T-helper 2 cell treated with Interferon-gamma antibody and Interleukin-4, amounts not matched to agents 5 μg/mL and 100 μg/mL, for 36 hours (primary cell): ENCODE results near the gene TACC3.

Experiments
- DNase-seq: peaks from one replicate; pipeline ENCODE4 v3.0.0; 2021; ENCODE audit warnings: low spot score
- H3K27ac Mint-ChIP-seq: one replicate; pipeline ENCODE4 v1.8.0; 2021; ENCODE audit warnings: mild to moderate bottlenecking, mixed read lengths
- H3K27me3 Mint-ChIP-seq: one replicate; pipeline ENCODE4 v1.8.0; 2021; ENCODE audit warnings: low read depth, mixed read lengths
- H3K36me3 Mint-ChIP-seq: one replicate; pipeline ENCODE4 v1.8.0; 2021; ENCODE audit warnings: low read depth, mixed read lengths
- H3K4me1 Mint-ChIP-seq: one replicate; pipeline ENCODE4 v1.8.0; 2021; ENCODE audit warnings: low read depth, mixed read lengths
- H3K4me3 Mint-ChIP-seq: one replicate; pipeline ENCODE4 v1.8.0; 2022; ENCODE audit warnings: mild to moderate bottlenecking, moderate library complexity, mixed read lengths
- H3K9me3 Mint-ChIP-seq: one replicate; pipeline ENCODE4 v1.8.0; 2021; ENCODE audit warnings: mixed read lengths

TACC3 gene

GRCh38 chr4:1770791-1771231 lies 49.5 kb downstream of the TACC3 start:
- peaks cover 3% of the 10 kb centered on the region for H3K27me3 Mint-ChIP-seq
- H3K36me3 Mint-ChIP-seq = no peaks in the 10 kb centered on the region
- H3K4me1 Mint-ChIP-seq = peaks cover 3% of the 10 kb centered on the region
- no peak for DNase-seq
- no peak overlapping the region for H3K27ac Mint-ChIP-seq
- no peak overlapping the region for H3K4me3 Mint-ChIP-seq
- H3K9me3 Mint-ChIP-seq = no peaks in the 10 kb centered on the region

DNA sequence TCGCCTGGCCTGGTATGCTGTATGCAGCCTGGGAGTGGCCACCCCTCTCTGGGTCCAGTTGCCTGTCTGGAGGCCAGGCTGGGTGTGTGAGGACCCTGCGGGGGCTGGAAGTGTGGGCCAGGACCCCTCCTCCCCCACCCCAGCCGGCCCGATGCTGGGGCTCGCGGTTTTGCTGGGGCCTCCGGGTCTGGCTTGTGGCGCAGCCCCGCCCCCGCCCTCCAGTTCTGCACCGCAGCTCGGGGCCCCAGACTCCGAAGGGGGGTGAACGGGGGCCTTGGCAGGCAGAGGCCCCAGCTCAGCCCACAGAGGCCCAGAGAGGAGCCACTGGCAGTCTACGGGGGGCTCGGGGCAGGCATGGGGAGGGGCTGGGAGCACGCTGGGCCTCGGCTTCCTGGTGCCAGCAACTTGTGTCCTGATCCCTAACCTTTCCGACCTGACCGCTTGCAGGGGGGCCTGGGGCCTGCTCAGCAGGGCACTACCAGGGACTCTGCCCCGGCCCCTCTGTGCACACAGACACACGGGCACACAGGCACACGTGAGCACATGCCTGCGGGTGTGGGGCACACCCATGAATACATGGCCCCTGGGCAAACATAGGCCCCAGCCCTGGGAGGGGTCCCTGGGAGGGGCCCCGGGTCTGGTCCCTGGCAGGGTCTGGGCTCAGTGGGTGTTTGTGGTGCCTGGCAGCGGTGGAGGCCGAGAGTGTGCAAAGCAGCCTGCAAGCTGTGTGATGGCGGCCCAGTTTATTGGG lies 50.4 kb downstream of the TACC3 start:
- no peaks in the 10 kb centered on the region for H3K36me3 Mint-ChIP-seq
- H3K9me3 Mint-ChIP-seq = no peaks in the 10 kb centered on the region
- no peak overlapping the region for H3K27ac Mint-ChIP-seq
- peaks cover 3% of the 10 kb centered on the region for H3K27me3 Mint-ChIP-seq
- no peak for DNase-seq
- H3K4me3 Mint-ChIP-seq = no peak overlapping the region
- peaks cover 3% of the 10 kb centered on the region for H3K4me1 Mint-ChIP-seq

- Mint-ChIP-seq H3K4me1 (peaks cover 3% of the 10 kb centered on the region), H3K27ac (no peak overlapping the region), H3K27me3 (peaks cover 3% of the 10 kb centered on the region), H3K4me3 (no peak overlapping the region), H3K36me3 (no peaks in the 10 kb centered on the region), H3K9me3 (no peaks in the 10 kb centered on the region)
- no peak for DNase-seq
Measured at GRCh38 chr4:1772853-1773538, 51.7 kb downstream of the TACC3 start.

GRCh38 chr4:1773754-1774153 lies 52.4 kb downstream of the TACC3 start:
- peaks cover 2% of the 10 kb centered on the region for H3K4me1 Mint-ChIP-seq

GRCh38 chr4:1775731-1776500 lies 54.6 kb downstream of the TACC3 start:
- no peaks in the 10 kb centered on the region for H3K36me3 Mint-ChIP-seq
- no peak overlapping the region for H3K27ac Mint-ChIP-seq
- H3K4me3 Mint-ChIP-seq = no peak overlapping the region
- no peaks in the 10 kb centered on the region for H3K9me3 Mint-ChIP-seq
- DNase-seq = no peak
- peaks cover 2% of the 10 kb centered on the region for H3K4me1 Mint-ChIP-seq
- H3K27me3 Mint-ChIP-seq = no peaks in the 10 kb centered on the region

More at GRCh38 chr4:1773754-1774153, 52.4 kb downstream of the TACC3 start:
- Mint-ChIP-seq H3K27ac (no peak overlapping the region), H3K4me3 (no peak overlapping the region), H3K36me3 (no peaks in the 10 kb centered on the region), H3K27me3 (no peaks in the 10 kb centered on the region), H3K9me3 (no peaks in the 10 kb centered on the region)
- no peak for DNase-seq

DNA sequence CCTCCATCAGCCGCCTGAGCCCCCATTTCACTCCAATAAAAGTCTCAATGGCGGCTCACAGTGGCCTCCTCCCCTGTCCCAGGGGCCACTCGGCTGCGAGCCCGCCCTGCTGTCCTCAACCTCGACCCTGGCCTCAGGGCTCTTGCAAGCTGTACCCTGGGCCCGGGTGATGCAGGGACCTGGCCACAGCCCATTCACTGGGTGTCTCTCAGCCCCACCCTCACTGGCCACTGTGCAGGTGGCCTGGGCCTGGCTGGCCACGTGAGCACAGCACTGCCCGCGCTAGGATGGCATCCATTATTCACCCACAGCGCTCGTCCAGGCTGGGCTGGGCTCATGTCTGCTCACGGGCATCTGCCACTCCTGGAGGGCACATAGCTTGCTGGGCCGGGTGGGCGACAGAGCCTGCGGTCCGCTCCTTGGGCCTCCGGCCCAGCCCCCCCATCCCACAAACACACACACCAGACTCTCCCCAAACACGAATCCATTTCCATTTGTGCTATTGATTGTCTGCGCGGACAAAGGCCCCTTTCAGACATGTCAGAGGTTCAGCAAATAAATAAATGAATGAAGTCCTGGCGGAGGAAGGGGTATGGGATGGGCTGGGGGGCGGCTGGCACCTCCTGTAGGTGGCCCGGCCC lies 55.3 kb downstream of the TACC3 start:
- H3K4me1 Mint-ChIP-seq = peaks cover 2% of the 10 kb centered on the region
- no peaks in the 10 kb centered on the region for H3K36me3 Mint-ChIP-seq
- no peaks in the 10 kb centered on the region for H3K9me3 Mint-ChIP-seq
- H3K4me3 Mint-ChIP-seq = no peak overlapping the region
- no peak for DNase-seq
- H3K27ac Mint-ChIP-seq = no peak overlapping the region
- no peaks in the 10 kb centered on the region for H3K27me3 Mint-ChIP-seq

- Mint-ChIP-seq H3K27me3 (no peaks in the 10 kb centered on the region), H3K9me3 (no peaks in the 10 kb centered on the region), H3K4me1 (no peaks in the 10 kb centered on the region), H3K36me3 (no peaks in the 10 kb centered on the region), H3K4me3 (no peak overlapping the region), H3K27ac (no peak overlapping the region)
- DNase-seq = no peak
Measured at GRCh38 chr4:1777822-1778641, 56.7 kb downstream of the TACC3 start.

- no peaks in the 10 kb centered on the region for H3K9me3 Mint-ChIP-seq
- H3K4me1 Mint-ChIP-seq = no peaks in the 10 kb centered on the region
- no peak for DNase-seq
- H3K27ac Mint-ChIP-seq = no peak overlapping the region
- H3K36me3 Mint-ChIP-seq = no peaks in the 10 kb centered on the region
- H3K4me3 Mint-ChIP-seq = no peak overlapping the region
- H3K27me3 Mint-ChIP-seq = no peaks in the 10 kb centered on the region
Measured at GRCh38 chr4:1778642-1779392, 57.5 kb downstream of the TACC3 start.

DNA sequence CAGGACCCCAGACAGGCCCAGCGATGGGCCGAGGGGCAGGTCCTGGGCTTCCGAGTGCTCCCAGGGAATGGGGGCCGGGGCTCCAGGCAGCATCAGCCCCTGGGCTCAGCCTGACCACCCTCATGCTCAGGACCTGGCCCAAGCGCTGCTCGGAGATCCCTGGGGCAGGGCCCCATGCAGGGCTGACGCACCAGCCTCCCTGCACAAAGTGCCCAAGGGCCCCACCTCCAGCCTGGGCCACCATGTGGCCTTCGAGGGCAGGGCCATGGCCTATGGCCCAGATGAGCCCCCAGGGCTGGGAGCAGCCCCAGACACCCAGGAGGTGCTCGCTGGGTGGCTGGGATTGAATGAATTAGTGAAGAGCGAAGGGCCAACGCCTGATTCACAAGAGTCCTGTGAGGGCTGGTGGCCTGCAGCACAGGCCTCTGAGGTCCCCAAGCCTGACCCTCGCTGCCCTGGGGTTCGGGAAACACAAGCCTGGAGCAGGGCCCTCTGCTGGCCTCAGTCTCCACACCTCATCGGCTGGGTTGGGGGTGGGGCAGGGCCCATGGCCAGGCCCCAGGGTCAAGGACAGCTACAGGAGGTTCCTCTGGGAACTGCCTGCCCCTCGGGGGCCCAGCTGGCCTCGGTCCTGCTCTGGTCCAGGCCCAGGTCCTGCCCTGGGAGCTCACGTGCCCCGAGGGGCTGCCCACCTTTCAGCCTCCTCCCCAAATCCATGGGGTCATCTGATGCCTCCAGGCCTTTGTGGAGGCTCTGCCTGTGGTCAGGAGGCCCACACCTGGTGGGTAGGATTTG lies 58.5 kb downstream of the TACC3 start:
- no peak overlapping the region for H3K4me3 Mint-ChIP-seq
- H3K27ac Mint-ChIP-seq = no peak overlapping the region
- no peaks in the 10 kb centered on the region for H3K27me3 Mint-ChIP-seq
- no peaks in the 10 kb centered on the region for H3K9me3 Mint-ChIP-seq
- no peak for DNase-seq
- no peaks in the 10 kb centered on the region for H3K36me3 Mint-ChIP-seq
- no peaks in the 10 kb centered on the region for H3K4me1 Mint-ChIP-seq

- Mint-ChIP-seq H3K4me1 (no peaks in the 10 kb centered on the region), H3K27ac (no peak overlapping the region)
Measured at GRCh38 chr4:1780435-1780834, 59.1 kb downstream of the TACC3 start.

DNA sequence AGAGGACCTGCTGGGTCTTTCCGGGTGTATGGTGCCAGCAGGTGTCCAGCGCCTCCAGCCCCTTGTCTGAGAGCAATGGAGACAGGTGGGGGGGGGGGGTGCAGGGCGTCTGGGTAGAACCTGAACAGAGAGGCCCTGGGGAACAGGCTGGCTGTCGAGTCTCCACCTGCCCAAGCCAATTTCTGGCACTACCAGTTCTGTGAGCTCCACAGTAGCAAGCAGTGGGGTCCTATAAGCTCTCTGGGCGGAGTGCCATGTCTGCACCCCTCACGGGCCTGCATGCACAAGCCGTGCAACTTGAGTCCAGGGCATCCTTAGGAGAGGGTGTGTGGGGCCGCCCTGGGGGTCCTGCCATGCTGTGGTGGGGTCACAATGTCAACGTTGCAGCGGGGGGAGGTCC lies 61.7 kb downstream of the TACC3 start:
- Mint-ChIP-seq H3K4me3 (no peak overlapping the region), H3K27me3 (no peaks in the 10 kb centered on the region), H3K9me3 (no peaks in the 10 kb centered on the region), H3K27ac (no peak overlapping the region), H3K4me1 (no peaks in the 10 kb centered on the region), H3K36me3 (no peaks in the 10 kb centered on the region)
- no peak for DNase-seq

More at GRCh38 chr4:1780435-1780834, 59.1 kb downstream of the TACC3 start:
- Mint-ChIP-seq H3K9me3 (no peaks in the 10 kb centered on the region), H3K27me3 (no peaks in the 10 kb centered on the region), H3K4me3 (no peak overlapping the region), H3K36me3 (no peaks in the 10 kb centered on the region)
- DNase-seq = no peak

DNA sequence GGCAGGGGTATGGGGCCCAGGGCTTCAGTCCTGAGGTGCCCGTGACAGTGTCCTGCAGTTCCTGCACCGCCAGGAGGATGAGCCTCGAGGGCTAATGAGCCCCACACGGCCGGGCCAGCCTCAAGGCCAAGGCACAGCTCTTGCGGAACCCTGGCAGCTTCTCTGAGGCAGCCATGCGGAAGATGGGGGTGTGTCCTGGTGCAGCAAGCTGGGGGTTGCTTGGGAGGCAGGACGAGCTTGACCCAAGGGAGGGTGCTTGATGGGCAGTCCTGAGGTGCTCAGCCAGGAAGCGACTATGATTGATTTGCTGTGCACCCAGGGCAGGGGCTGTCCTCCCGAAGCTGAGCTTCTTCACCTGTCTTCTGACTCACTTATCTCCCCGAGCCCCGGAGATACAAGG lies 62.6 kb downstream of the TACC3 start:
- H3K27me3 Mint-ChIP-seq = no peaks in the 10 kb centered on the region
- H3K4me3 Mint-ChIP-seq = no peak overlapping the region
- H3K9me3 Mint-ChIP-seq = no peaks in the 10 kb centered on the region
- no peak overlapping the region for H3K27ac Mint-ChIP-seq
- no peaks in the 10 kb centered on the region for H3K36me3 Mint-ChIP-seq
- DNase-seq = no peak
- H3K4me1 Mint-ChIP-seq = no peaks in the 10 kb centered on the region
